Right atrium auricular region (tissue), 2 donors: ENCODE data around the gene SP110. TPM values are rescaled to one million over a fixed set of nuclear protein-coding genes. Genes with fewer than 3 reads are reported as not detected.
"Not testable (repeated sequence)": the region's sequence is repeated elsewhere in the genome, so short reads cannot be mapped to it uniquely, and the experiment has no call there.

Experiments
- DNase-seq: peaks from one replicate; pipeline ENCODE4 v3.0.0-alpha.2; 2019; ENCODE audit warnings: low spot score
- H3K27ac ChIP-seq, 2 donors: fragments of 200-600 bp; sonication (generic); 1 replicate in 1 of 2; 2 replicates in 1 of 2; pipeline ENCODE4 v1.5.1; 2016 to 2019
- H3K27me3 ChIP-seq, 2 donors: fragments of 200-600 bp; sonication (generic); one replicate each; pipeline versions ENCODE4 v1.5.1 to v1.6.0; 2017 to 2019
- H3K36me3 ChIP-seq: fragments of 200-600 bp; sonication (generic); one replicate; pipeline ENCODE4 v1.5.1; 2016
- H3K4me1 ChIP-seq, 2 donors: fragments of 200-600 bp; sonication (generic); one replicate each; pipeline versions ENCODE4 v1.5.1 to v1.6.0; 2017 to 2019
- H3K4me3 ChIP-seq, 2 donors: fragments of 200-600 bp; sonication (generic); 1 replicate in 1 of 2; 2 replicates in 1 of 2; pipeline ENCODE4 v1.5.1; 2017 to 2019; ENCODE audit warnings: mild to moderate bottlenecking in 1 of 2, moderate library complexity in 1 of 2
- H3K9me3 ChIP-seq, 2 donors: fragments of 200-600 bp; sonication (generic); one replicate each; pipeline ENCODE4 v1.5.1; 2019
- total RNA-seq, 2 donors: library from RNA; depleted of rRNA; stranded (reverse); fragments of >200 nt; gene quantifications; one replicate each; pipeline ENCODE4 v1.1.0, GENCODE V29; 2016
- TF ChIP-seq, protein P1 (sequence below), 2 donors: fragments of 200-600 bp; sonication (generic); IDR thresholded peaks; one replicate each; pipeline ENCODE4 v1.5.1; 2019; ENCODE audit warnings: antibody characterized with exemption in 2 of 2

The SP110 gene
- total RNA-seq, 2 donors from 2014 or later: 7.5 to 10.3 TPM

DNA sequence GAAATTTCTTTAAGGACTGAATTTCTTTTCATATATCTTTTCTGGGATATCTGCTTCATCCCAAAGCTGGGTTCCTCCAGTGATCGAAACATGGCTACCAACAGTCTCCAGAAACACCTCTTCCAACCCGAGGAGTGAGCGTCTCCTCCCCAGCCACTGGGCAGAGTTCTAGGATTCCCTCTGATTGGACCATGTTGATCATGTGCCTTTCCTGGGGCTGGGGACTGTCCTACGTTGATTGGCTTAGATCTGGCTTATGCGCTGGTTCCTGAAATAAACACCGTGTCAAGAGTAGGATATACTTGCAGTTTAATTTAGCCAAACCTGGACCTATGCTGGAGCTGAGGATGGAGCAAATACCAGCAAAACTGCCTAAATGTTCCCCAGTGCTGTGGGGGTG lies 95.5 kb downstream of the SP110 start:
- DNase-seq: no peak
- Histone ChIP-seq H3K27ac (no peak overlapping the region), H3K9me3 (peaks cover 0 to 6% of the 10 kb centered on the region in 2 donors), H3K4me3 (no peak overlapping the region), H3K4me1 (peaks cover 0 to 6% of the 10 kb centered on the region in 2 donors), H3K27me3 (no peaks in the 10 kb centered on the region), H3K36me3 (no peaks in the 10 kb centered on the region)
- TF ChIP-seq, protein P1, sequence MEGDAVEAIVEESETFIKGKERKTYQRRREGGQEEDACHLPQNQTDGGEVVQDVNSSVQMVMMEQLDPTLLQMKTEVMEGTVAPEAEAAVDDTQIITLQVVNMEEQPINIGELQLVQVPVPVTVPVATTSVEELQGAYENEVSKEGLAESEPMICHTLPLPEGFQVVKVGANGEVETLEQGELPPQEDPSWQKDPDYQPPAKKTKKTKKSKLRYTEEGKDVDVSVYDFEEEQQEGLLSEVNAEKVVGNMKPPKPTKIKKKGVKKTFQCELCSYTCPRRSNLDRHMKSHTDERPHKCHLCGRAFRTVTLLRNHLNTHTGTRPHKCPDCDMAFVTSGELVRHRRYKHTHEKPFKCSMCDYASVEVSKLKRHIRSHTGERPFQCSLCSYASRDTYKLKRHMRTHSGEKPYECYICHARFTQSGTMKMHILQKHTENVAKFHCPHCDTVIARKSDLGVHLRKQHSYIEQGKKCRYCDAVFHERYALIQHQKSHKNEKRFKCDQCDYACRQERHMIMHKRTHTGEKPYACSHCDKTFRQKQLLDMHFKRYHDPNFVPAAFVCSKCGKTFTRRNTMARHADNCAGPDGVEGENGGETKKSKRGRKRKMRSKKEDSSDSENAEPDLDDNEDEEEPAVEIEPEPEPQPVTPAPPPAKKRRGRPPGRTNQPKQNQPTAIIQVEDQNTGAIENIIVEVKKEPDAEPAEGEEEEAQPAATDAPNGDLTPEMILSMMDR (IDR thresholded peaks at IDR 0.05): no peak

DNA sequence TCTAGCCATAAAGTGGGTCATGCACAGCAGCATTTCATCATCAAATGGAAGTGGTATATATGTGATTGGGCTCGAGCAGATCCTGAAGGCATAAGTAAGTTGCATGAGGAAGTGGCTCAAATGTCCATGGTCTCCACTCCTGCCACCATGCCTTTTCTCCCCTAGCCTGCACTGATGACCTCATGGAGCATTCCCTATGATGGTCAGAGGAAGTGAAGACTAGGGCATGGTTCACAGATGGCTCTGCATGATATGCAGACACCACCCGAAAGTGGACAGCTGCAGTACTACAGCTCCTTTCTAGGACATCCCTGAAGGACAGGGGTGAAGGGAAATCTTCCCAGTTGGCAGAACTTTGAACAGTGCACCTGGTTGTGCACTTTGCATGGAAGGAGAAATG lies 99.4 kb downstream of the SP110 start:
- not testable (repeated sequence) for H3K36me3 ChIP-seq, H3K27me3 ChIP-seq, H3K9me3 ChIP-seq, H3K4me1 ChIP-seq, H3K27ac ChIP-seq, H3K4me3 ChIP-seq, DNase-seq

DNA sequence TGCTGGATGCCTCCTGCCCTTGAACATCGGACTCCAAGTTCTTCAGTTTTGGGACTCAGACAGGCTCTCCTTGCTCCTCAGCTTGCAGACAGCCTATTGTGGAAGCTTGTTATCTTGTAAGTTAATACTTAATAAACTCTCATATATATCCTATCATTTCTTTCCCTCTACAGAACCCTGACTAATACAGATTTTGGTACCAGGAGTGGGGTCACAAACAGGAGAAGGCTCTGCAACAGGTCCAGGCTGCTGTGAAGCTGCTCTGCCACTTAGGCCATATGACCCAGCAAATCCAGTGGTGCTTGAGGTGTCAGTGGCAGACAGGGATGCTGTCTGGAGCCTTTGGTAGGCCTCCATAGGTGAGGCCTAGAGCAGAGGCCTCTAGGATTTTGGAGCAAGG lies 100.0 kb downstream of the SP110 start:
- not testable (repeated sequence) for DNase-seq, H3K36me3 ChIP-seq, H3K4me3 ChIP-seq, H3K27me3 ChIP-seq, H3K27ac ChIP-seq, H3K4me1 ChIP-seq, H3K9me3 ChIP-seq

Other genes with a start within 250 kb of the SP110 start
- 1 to 10 TPM; 2.3 to 3.4 TPM for gene SLC16A14, start 151.1 kb downstream of the SP110 start, total RNA-seq
- gene SP140, start 5.8 kb upstream of the SP110 start, total RNA-seq: under 1 TPM; 0.26 to 0.55 TPM
- gene SP140L, start 107.2 kb upstream of the SP110 start, total RNA-seq: 1 to 10 TPM; 3.0 to 3.2 TPM
- 10 to 100 TPM; 66.5 to 80.1 TPM for gene SP100, start 196.2 kb upstream of the SP110 start, total RNA-seq